D341Med (cell line): ENCODE results near the gene LCE2B.
A peak's percentile ranks its signal among the peaks of the same experiment; 100 is the strongest.
"Not testable (repeated sequence)": the region's sequence is repeated elsewhere in the genome, so short reads cannot be mapped to it uniquely, and the experiment has no call there.

Experiments
- DNase-seq: peaks from one replicate; pipeline ENCODE4 v3.0.0; 2012; ENCODE audit warnings: low spot score

Gene LCE2B, protein sequence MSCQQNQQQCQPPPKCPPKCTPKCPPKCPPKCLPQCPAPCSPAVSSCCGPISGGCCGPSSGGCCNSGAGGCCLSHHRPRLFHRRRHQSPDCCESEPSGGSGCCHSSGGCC

DNA sequence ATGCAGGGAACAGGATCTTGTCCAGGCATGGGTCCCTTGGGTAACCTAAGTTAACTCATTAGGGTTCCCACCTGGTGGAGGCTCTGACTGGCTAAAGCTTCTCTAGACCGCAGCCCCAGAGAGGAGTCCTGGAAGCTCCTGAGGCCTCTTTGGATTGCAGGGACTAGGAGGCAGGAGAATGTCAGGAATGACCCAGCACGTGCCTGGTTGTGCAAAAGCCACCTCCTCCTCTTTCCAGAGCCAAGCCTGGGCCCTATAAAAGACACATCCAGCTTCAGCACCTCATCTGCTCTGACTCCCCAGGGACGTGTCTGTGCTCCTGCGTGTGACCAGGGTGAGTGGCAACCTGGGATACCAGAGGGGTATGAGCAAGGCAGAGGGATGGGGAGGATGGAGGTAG, at the start of gene LCE2B:
TSS of gene LCE2B (plus strand) at position 301 of the 400 bp plus-strand sequence. CDS start 721 bp downstream, outside the sequence.
- not testable (repeated sequence) for DNase-seq

DNA sequence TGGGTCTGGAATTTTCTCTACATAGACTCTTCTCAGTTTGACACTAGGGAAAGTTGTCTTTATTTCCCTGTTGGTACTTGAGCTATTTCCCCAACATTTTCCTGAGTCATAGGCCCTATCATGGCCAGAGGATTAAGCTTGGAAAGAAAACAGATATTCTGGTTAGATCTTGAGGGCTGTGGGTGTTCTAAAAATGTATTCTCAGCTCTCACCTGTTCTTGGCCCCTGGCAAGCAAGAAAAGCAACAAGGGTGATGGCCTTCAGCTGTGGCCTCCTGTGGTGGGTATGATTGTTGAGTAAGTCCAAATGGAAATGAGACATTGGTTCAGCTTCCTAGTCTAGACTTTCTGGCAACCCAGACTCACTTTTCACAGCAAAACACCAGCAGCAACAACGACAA, 45.6 kb upstream of the LCE2B start:
- no peak for DNase-seq

DNA sequence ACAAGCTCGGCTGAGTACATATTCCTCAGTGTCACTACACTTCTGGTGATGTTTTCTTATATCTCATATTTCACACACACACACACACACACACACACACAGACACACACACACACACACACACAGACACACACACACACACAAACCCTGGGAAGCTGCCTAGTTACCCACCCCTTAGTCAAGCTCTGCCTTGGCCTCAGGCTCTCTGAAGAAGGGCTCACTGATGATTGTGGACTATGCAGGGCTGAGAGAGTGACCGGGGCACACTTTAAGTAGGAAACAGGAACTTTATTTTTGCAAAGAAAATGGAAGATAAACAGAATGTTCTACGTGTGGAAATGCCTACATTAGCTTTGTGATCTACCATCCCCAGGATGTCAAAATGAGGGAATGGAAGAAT, 42.0 kb upstream of the LCE2B start:
- no peak for DNase-seq

DNA sequence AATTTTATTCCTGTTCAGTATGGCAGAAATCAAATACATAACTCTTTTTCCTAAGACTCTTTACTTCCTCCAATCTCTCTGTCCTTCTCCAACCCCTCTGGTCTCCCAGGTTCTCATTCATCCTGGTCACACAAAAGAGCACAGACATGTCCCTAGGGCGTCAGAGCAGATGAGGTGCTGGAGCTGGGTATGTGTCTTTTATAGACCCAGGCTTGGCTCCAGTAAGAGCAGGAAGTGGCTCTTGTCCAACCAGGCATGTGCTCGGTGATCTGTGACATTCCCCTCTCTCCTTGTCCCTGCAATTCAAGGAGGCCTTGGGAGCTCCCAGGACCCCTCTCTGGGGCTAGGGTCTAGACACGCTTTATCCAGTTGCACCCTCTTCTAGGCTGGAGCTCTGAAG, 40.8 kb upstream of the LCE2B start:
- no peak for DNase-seq

DNA sequence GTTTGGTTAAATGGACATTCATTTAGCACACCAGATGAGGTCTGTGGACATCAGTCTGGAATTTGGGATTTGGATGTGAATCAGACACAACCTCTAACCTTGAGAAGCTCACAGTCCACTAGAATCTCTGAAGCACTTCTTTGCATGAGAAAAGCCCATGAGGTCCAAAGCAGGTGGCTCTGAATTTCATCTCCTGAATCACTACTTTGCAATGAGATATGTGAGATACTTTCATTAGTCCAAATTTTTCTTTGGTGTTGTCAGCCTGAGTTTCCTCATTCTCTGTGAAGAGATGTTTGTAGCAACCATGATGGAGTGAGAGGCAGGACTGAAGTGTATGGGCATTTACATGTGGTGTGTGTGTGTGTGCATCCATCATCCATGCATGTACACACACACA, 39.3 kb upstream of the LCE2B start:
- DNase-seq = no peak

DNA sequence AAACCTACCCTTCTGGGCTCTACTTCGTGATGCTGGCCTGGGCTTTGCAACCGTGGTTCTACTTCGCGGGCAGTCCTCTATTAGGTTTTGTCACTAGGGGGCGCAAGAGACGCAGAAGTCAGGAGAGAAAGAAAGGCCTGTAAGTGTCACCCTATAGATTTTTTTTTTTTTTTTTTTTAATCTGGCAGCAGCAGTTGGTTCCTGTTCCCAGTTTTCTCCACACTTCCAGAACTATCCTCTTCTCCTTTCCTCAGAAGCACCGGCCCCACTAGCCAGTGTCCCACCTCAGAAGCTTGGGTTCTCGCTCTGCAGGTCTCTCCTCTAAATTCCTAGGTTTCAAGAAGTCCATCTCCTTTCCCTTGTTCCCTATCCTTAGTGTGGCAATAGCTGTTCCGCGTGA, 31.8 kb upstream of the LCE2B start:
- peak; percentile 48 for DNase-seq

DNA sequence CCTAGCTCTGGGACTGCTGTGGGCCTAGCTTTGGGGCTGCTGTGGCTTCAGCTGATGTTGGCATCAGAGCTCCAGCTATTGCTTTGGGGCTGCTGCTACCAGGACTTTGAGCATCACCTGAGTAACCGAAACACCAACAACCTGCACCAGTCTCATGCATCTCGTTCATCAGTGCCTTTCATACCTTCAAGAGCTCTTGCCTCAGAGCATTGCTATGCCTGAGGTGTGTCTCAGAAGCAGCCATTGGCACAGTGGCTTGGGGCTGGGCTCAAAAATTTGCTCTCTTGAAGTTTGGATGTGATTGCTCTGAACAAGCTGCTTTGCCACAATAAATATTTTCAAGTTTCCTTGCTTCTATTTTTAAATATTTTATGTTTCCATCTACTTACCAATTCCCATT, 29.5 kb upstream of the LCE2B start:
- DNase-seq = no peak

DNA sequence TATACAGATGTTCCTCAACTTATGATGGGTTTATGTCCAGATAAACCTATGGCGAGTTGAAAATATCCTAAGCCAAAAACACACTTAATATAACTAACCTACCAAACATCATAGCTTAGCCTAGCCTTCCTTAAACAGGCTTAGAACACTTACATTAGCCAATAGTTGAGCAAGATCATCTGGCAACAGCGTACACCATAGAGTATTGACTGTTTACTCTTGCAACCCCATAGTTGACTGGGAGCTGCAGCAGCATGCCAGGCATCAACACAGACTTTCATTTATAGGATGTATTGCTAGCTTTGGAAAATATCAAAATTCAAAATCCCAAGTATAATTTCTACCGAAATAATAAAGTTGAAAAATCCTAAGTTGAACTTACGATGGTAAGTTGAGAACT, 28.2 kb upstream of the LCE2B start:
- DNase-seq = no peak

DNA sequence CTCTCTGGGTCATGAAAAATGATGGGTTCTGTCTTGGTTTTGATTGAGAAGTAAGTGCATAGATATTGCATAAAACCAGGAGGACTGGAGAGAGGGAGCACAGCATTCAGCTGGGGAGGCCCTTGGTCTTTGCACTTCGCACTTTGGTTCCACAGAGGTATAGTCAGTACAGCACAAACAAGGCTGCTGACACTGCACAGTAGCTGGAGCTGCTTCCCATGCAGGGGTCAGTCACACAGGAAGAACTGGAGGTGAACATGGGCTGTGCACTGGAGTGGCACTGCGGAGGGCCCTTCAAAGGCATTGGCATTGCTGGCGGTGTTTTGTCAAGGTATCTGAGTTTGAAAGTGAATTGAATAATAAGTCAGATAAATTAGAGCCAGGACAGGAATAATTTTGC, 27.3 kb upstream of the LCE2B start:
- DNase-seq = no peak

DNA sequence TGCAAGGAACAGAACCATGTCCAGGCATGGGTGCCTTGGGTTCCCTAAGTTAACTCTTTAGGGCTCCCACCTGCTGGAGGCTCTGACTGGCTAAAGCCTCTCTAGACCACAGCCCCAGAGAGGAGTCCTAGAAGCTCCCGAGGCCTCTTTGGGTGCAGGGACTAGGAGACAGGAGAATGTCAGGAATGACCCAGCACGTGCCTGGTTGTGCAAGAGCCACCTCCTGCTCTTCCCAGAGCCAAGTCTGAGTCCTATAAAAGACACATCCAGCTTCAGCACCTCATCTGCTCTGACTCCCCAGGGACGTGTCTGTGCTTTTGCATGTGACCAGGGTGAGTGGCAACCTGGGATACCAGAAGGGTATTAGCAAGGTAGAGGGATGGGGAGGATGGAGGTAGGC, 22.8 kb upstream of the LCE2B start, which contains the start of gene LCE2D:
TSS of gene LCE2D (plus strand) at position 283 of the 400 bp plus-strand sequence. CDS start 726 bp downstream, outside the sequence.
- DNase-seq = no peak

DNA sequence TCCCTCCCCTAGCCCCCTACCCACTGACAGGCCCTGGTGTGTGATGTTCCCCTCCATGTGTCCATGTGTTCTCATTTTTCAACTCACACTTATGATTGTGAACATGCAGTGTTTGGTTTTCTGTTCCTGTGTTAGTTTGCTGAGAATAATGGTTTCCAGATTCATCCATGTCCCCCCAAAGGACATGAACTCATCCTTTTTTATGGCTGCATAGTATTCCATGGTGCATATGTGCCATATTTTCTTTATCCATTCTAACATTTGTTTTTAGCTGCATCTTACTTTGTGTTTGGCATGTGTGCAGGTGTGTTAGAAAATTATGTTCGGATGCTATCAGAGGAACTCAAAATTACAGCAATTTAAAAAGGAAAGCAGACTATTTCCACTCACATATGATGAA, 19.8 kb upstream of the LCE2B start:
- not testable (repeated sequence) for DNase-seq

DNA sequence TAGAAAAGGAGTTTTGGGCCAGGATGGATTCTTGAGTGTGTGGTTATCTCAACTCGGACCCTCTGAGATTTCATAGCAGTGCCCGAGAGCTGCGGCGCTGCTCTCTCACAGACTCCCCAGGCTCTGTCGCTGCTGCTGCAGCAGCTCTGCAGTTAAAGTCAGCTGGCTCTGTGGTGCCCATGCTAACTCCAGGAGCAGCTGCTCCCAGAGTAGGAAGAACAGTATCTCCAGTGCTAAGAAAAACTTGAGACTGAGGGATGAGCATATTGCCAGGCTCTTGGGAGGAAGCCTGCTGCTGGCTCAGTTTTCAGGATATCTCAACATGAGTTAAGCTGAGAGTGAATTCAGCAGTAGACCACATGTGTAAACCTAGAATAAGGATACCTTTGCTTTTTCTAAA, 18.3 kb upstream of the LCE2B start:
- DNase-seq = no peak

DNA sequence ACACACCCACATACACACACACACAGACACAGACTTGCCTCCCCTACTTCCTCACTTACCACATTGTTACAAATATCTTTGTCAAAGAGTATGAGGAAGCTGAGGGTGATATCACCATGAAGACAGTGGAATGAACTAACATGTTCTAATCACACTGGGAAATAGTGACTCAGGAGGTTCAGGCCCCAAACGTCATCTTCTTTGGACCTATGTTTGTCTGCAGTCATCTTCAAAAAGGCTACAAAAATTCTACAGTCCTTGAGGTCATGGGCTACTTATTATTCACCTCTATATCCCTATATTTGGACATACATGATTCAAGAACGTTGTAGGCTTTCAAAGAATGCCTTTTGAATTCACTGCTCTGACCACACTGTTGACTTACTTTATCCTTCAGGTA, 12.9 kb upstream of the LCE2B start:
- no peak for DNase-seq

DNA sequence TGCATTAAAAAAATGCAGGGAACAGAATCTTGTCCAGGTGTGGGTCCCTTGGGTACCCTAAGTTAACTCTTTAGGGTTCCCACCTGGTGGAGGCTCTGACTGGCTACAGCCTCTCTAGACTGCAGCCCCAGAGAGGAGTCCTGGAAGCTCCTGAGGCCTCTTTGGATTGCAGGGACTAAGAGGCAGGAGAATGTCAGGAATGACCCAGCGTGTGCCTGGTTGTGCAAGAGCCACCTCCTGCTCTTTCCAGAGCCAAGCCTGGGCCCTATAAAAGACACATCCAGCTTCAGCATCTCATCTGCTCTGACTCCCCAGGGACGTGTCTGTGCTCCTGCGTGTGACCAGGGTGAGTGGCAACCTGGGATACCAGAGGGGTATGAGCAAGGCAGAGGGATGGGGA, 10.9 kb upstream of the LCE2B start, which contains the start of gene LCE2C:
TSS of gene LCE2C (plus strand) at position 297 of the 400 bp plus-strand sequence. CDS start 737 bp downstream, outside the sequence.
- not testable (repeated sequence) for DNase-seq

DNA sequence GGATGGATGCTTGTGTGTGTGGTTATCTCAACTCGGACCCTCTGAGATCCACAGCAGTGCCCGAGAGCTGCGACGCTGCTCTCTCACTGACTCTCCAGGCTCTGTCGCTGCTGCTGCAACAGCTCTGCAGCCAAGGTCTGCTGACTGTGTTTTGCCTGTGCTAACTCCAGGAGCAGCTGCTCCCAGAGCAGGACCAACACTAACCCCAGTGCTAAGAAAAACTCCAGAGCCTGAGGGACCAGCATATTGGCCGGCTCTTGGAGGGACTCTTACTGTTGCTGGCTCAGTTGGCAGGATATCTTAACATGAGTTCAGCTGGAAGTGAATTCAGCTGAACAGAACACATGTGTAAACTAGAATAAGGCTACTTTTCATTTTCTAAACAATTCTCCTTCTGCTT, 6.5 kb upstream of the LCE2B start:
- no peak for DNase-seq

DNA sequence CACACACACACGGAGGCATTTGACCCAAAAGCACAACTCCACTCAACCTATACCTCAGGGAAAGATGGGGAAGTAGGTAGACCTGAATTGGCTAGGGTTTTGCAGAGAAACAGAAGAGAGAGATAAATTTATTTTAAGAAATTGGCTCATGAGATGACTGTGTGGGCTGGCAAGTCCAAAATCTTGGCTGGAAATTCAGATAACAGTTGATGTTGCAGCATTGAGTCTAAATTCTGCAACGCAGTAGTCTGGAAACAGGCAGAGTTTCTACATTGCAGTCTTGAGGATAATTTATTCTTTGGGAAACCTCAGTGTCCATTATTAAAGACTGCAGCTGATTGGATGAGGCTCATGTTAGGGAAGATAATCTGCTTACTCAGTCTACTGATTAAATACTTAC, 4.3 kb upstream of the LCE2B start:
- DNase-seq = no peak

DNA sequence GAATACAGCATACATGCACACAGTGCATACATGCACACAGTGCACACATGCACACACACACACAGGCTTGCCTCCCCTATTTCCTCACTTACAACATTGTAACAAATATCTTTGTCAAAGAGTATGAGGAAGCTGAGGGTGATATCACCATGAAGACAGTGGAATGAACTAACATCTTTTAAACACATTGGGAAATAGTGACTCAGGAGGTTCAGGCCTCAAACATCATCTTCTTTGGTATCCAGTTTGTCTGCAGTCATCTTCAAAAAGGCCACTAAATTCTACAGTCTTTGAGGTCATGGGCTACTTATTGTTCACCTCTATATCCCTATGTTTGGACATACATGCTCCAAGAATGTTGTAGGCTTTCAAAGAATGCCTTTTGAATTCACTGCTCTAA, 2.1 kb upstream of the LCE2B start:
- no peak for DNase-seq

DNA sequence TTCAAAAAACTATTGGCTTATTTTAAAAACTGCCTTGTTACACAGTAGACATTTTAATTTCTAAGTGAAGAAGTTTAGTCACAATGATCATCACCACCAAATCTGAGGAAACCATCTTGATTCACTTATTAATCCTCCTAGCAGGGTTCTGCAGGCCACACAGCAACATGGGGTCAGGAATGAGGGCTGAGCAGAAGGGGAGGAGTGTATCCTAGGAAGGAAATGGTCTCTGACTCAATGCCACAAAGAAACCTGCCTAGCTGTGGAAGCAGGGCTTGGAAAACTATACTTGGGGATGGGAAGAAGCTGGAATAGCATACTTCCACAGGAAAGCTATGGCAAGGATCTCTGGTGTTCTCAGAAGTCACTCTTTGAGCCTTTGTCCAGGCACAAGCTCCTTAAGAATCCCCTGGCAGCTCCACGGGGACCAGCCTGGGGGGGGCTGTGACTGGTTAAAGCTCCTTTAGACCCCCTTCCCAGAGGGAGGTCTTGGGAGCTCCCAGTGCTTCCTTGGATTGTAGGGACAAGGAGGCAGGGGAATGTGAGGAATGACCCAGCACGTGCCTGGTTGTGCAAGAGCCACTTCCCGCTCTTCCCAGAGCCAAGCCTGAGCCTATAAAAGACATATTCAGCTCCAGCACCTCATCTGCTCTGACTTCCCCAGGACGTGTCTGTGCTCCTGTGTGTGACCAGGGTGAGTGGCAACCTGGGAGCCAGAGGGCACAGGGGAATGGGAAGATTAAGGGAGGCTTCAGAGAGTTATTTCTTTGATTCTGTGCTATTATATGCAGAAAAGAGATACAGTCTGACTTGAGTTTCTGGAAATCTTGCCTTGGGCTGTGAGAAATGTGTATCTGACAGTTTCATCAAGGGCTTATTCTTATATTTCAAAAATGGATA, 12.0 kb downstream of the LCE2B start, which contains the start of gene LCE2A:
TSS of gene LCE2A (plus strand) at position 645 of the 900 bp plus-strand sequence. CDS start 557 bp downstream, outside the sequence.
- DNase-seq = no peak

DNA sequence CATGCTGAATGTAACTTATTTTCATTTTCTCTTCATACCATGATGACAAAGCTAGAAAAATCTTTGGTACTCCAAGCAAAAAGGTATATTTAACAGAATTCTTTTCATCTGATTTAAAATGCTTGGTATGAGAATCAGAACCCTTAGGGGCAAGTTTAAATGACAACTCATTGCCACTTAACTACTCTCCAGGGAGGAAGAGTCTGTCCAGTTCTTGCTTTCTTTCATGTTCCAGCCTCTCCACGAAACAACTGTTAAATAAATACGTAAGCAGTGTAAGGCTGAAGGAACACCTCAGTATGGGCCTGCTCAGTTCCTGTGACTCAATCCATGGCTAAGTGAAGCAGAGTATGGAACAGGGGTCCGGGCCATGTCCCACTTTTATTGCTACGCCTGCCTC, 13.8 kb downstream of the LCE2B start:
- no peak for DNase-seq

DNA sequence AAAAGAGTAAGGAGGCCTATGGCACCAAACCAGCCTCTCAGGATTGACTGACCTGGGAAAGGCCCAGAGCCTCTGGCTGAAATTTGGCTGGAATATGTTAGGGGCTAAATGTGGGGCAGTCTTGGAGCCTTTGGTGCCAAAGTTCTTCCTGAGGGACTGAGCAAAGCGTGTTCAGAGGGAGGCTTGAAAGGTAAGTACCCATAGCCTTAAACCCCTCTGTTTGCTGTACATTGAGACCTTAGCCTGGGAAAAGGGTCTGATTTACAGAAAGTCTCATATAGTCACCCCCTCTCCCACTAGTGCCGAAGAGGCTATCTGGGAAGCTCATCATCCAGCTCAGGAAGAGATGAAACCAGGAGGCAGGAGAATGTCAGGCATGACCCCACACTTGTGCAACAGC, 21.9 kb downstream of the LCE2B start, which contains the start of gene LCE4A:
TSS of gene LCE4A (plus strand) at position 301 of the 400 bp plus-strand sequence. CDS start 916 bp downstream, outside the sequence.
- DNase-seq = no peak

DNA sequence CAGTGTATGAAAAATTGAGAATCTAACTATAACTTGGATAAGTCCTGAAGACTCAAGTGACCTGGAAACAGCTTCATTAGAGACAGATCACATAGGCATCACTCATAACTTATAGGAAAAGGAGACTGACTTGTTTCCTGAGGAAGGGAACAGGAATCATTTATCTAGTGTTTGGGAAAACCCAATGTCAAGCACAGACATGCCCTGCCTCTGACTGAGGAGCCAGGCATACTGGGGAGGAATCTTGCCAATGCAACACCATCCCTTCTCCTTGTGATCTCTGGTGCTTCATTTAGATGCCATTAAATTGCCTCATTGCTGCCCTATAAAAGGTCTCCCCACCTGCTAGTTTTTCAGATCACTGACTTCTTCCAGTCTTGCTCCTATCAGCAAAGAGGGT, 32.3 kb downstream of the LCE2B start:
- no peak for DNase-seq

DNA sequence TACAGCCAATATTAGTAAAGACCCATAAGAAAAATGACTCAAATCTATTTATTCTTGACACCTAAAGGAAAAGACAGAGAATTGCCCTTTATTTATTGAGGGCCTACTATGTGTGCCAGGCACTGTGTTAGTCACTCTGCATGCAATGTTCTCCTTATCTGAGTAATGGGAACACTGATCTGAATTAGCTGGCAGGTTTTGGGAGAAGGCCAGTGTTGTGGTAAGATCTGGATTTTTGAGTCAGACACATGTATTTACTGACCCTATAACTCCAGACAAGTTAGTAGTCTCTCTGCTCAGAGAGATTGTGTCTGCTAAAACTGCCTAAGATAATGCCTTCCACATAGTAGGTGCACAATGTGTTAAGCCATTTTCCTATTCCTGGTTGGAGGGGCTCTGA, 39.3 kb downstream of the LCE2B start:
- no peak for DNase-seq

DNA sequence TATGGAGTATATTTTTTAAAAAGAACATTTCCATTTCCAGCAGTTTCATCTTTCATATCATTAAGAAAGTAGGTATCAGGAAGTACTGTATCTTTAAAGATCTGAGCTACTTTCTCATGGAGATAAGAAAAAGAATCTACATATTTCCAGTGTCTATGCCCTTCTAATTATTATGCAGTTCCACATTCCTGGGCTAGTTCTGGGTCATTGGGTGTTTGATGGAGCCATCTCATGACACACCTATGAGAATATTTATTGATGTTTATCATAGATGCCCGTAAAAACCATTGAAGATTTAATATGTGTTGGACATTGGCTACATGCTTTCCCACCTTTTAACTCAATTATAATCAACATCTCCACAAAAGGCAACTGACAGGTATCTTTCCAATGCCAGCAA, 43.1 kb downstream of the LCE2B start:
- DNase-seq = no peak
